Activated CD8-positive, alpha-beta T cell treated with anti-CD3 and anti-CD28 coated beads, Interleukin-2, amount 10 ng/mL, durations not matched to agents 7 days and 5 days (primary cell): ENCODE results near the gene TNFRSF4. TPM values are rescaled to one million over a fixed set of nuclear protein-coding genes. Genes with fewer than 3 reads are reported as not detected.

Source experiments
- ATAC-seq: fragments of 150-1000 bp; cut with Tn5 transposase; one replicate; pipeline ENCODE4 v1.10.0; 2021; ENCODE audit warnings: moderate library complexity
- CTCF ChIA-PET: fragments of 350-600 bp; sonication (Branson Sonifier 250); formaldehyde crosslinking; loops from one replicate; lab custom pipeline; 2021; ENCODE audit warnings: antibody characterized with exemption; lab: Charles Lee
- POLR2A ChIA-PET: fragments of 350-600 bp; sonication (Branson Sonifier 250); formaldehyde crosslinking; loops from one replicate; lab custom pipeline; 2021; ENCODE audit warnings: antibody characterized with exemption; lab: Charles Lee
- DNase-seq: peaks from one replicate; pipeline ENCODE4 v3.0.0-alpha.2; 2020
- H3K27ac Mint-ChIP-seq: one replicate; pipeline ENCODE4 v1.8.0; 2021; ENCODE audit warnings: mild to moderate bottlenecking, mixed read lengths
- H3K27me3 Mint-ChIP-seq: one replicate; pipeline ENCODE4 v1.8.0; 2021; ENCODE audit warnings: low read depth, mixed read lengths
- H3K36me3 Mint-ChIP-seq: one replicate; pipeline ENCODE4 v1.8.0; 2021; ENCODE audit warnings: low read depth, mixed read lengths
- H3K4me1 Mint-ChIP-seq: one replicate; pipeline ENCODE4 v1.8.0; 2021; ENCODE audit warnings: low read depth, mixed read lengths
- H3K4me3 Mint-ChIP-seq: one replicate; pipeline ENCODE4 v1.8.0; 2021; ENCODE audit warnings: mild to moderate bottlenecking, mixed read lengths
- H3K9me3 Mint-ChIP-seq: one replicate; pipeline ENCODE4 v1.8.0; 2022; ENCODE audit warnings: mixed read lengths; ENCODE audit not compliant: insufficient read depth
- total RNA-seq, 2 experiments: library from RNA; stranded (reverse); gene quantifications; one replicate each; pipeline ENCODE4 v1.2.3, GENCODE V29; 2021

The TNFRSF4 gene
- total RNA-seq, 2 experiments from 2014 or later = 1.6 to 2.9 TPM

GRCh38 chr1:1210726-1211540 lies 3.0 kb downstream of the TNFRSF4 start:
- ChIA-PET CTCF (interaction anchor here (1.8 kb wide), 1 partner anchor 88 kb away, joined by 6 read pairs; no protein-coding TSS in a partner anchor), POLR2A (no interaction called here)
- H3K4me1 Mint-ChIP-seq = peaks cover 55% of the 10 kb centered on the region
- H3K27ac Mint-ChIP-seq = no peak overlapping the region
- no peak overlapping the region for H3K4me3 Mint-ChIP-seq
- no peaks in the 10 kb centered on the region for H3K27me3 Mint-ChIP-seq
- no peaks in the 10 kb centered on the region for H3K36me3 Mint-ChIP-seq
- H3K9me3 Mint-ChIP-seq = no peaks in the 10 kb centered on the region
- no peak for ATAC-seq
- DNase-seq = no peak

- peak; percentile 51 for DNase-seq
- Mint-ChIP-seq H3K4me1 (peaks cover 43% of the 10 kb centered on the region), H3K9me3 (no peaks in the 10 kb centered on the region), H3K27me3 (no peaks in the 10 kb centered on the region), H3K4me3 (peak overlapping the region; percentile 73), H3K36me3 (no peaks in the 10 kb centered on the region), H3K27ac (peak overlapping the region; percentile 94)
- POLR2A ChIA-PET = interaction anchor here (0.7 to 1.8 kb wide), 3 partner anchors 22 to 37 kb away, joined by 3 to 10 read pairs (median 5); no protein-coding TSS in a partner anchor
- CTCF ChIA-PET = interaction anchor here (1.8 to 2.3 kb wide), 2 partner anchors 86 to 87 kb away, joined by 6 to 16 read pairs; no protein-coding TSS in a partner anchor
- ATAC-seq = no peak
Measured at GRCh38 chr1:1208713-1209433, 5.1 kb downstream of the TNFRSF4 start.

- ChIA-PET CTCF (interaction anchor here (2.3 kb wide), 1 partner anchor 86 kb away, joined by 16 read pairs; no protein-coding TSS in a partner anchor), POLR2A (interaction anchor here (0.5 to 1.8 kb wide), 6 partner anchors 23 to 195 kb away, joined by 3 to 10 read pairs (median 3); no protein-coding TSS in a partner anchor)
- Mint-ChIP-seq H3K9me3 (no peaks in the 10 kb centered on the region), H3K36me3 (no peaks in the 10 kb centered on the region), H3K27me3 (no peaks in the 10 kb centered on the region), H3K4me1 (peaks cover 35% of the 10 kb centered on the region), H3K27ac (no peak overlapping the region), H3K4me3 (no peak overlapping the region)
- no peak for ATAC-seq
- DNase-seq = no peak
Measured at GRCh38 chr1:1207571-1207892, 6.4 kb downstream of the TNFRSF4 start.

- POLR2A ChIA-PET = interaction anchor here (0.5 to 1.8 kb wide), 6 partner anchors 24 to 194 kb away, joined by 3 to 10 read pairs (median 3); no protein-coding TSS in a partner anchor
- H3K27me3 Mint-ChIP-seq = no peaks in the 10 kb centered on the region
Measured at GRCh38 chr1:1206966-1207531, 6.9 kb downstream of the TNFRSF4 start.

GRCh38 chr1:1206376-1206965 lies 7.5 kb downstream of the TNFRSF4 start, which contains the start of gene TNFRSF18:
Gene TNFRSF18, minus strand, starts transcription at chr1:1206592. Its CDS starts 21 bp downstream, at chr1:1206571.
- no peak for DNase-seq
- Mint-ChIP-seq H3K36me3 (no peaks in the 10 kb centered on the region), H3K4me3 (peak within 1 kb of the TSS; percentile 61), H3K4me1 (peaks cover 31% of the 10 kb centered on the region), H3K27ac (peak within 1 kb of the TSS; percentile 43), H3K27me3 (no peaks in the 10 kb centered on the region), H3K9me3 (no peaks in the 10 kb centered on the region)
- ChIA-PET POLR2A (no interaction called here), CTCF (interaction anchor here (2.3 to 2.6 kb wide), 2 partner anchors 84 kb away, joined by 10 to 16 read pairs; no protein-coding TSS in a partner anchor)
- peak; percentile 32 for ATAC-seq

More at GRCh38 chr1:1206966-1207531, 6.9 kb downstream of the TNFRSF4 start:
- no peaks in the 10 kb centered on the region for H3K9me3 Mint-ChIP-seq
- H3K4me3 Mint-ChIP-seq = peak overlapping the region; percentile 61
- peaks cover 33% of the 10 kb centered on the region for H3K4me1 Mint-ChIP-seq
- DNase-seq (no peak), ATAC-seq (no peak)
- CTCF ChIA-PET = interaction anchor here (2.3 kb wide), 1 partner anchor 85 kb away, joined by 16 read pairs; no protein-coding TSS in a partner anchor
- H3K36me3 Mint-ChIP-seq = no peaks in the 10 kb centered on the region
- no peak overlapping the region for H3K27ac Mint-ChIP-seq

- H3K36me3 Mint-ChIP-seq = no peaks in the 10 kb centered on the region
- H3K4me3 Mint-ChIP-seq = peak overlapping the region; percentile 61
- H3K27me3 Mint-ChIP-seq = no peaks in the 10 kb centered on the region
- H3K27ac Mint-ChIP-seq = no peak overlapping the region
- no peaks in the 10 kb centered on the region for H3K9me3 Mint-ChIP-seq
- no peak for DNase-seq
- no peak for ATAC-seq
- POLR2A ChIA-PET = interaction anchor here (1.1 to 1.3 kb wide), 3 partner anchors 25 to 193 kb away, joined by 3 read pairs; partner anchors contain the start of gene ISG15
- peaks cover 31% of the 10 kb centered on the region for H3K4me1 Mint-ChIP-seq
- CTCF ChIA-PET = interaction anchor here (1.1 to 2.6 kb wide), 2 partner anchors 47 to 84 kb away, joined by 4 to 10 read pairs; no protein-coding TSS in a partner anchor
Measured at GRCh38 chr1:1205769-1206375, 8.1 kb downstream of the TNFRSF4 start.

- H3K27ac Mint-ChIP-seq = no peak overlapping the region
Measured at GRCh38 chr1:1204998-1205768, 8.8 kb downstream of the TNFRSF4 start.

GRCh38 chr1:1204425-1204920 lies 9.5 kb downstream of the TNFRSF4 start:
- ChIA-PET POLR2A (interaction anchor here (1.1 to 1.3 kb wide), 3 partner anchors 27 to 191 kb away, joined by 3 read pairs; partner anchors contain the start of gene ISG15), CTCF (interaction anchor here (2.6 kb wide), 1 partner anchor 82 kb away, joined by 10 read pairs; no protein-coding TSS in a partner anchor)
- Mint-ChIP-seq H3K36me3 (no peaks in the 10 kb centered on the region), H3K4me1 (peaks cover 40% of the 10 kb centered on the region), H3K4me3 (no peak overlapping the region), H3K27ac (no peak overlapping the region), H3K9me3 (no peaks in the 10 kb centered on the region), H3K27me3 (no peaks in the 10 kb centered on the region)
- no peak for DNase-seq
- no peak for ATAC-seq

More at GRCh38 chr1:1204998-1205768, 8.8 kb downstream of the TNFRSF4 start:
- peak overlapping the region; percentile 59 for H3K4me3 Mint-ChIP-seq
- H3K27me3 Mint-ChIP-seq = no peaks in the 10 kb centered on the region
- ATAC-seq (no peak), DNase-seq (no peak)
- no peaks in the 10 kb centered on the region for H3K9me3 Mint-ChIP-seq
- POLR2A ChIA-PET = interaction anchor here (1.1 to 1.3 kb wide), 3 partner anchors 26 to 192 kb away, joined by 3 read pairs; partner anchors contain the start of gene ISG15
- CTCF ChIA-PET = interaction anchor here (1.1 to 2.6 kb wide), 2 partner anchors 47 to 83 kb away, joined by 4 to 10 read pairs; no protein-coding TSS in a partner anchor
- H3K36me3 Mint-ChIP-seq = no peaks in the 10 kb centered on the region
- H3K4me1 Mint-ChIP-seq = peaks cover 36% of the 10 kb centered on the region

GRCh38 chr1:1203561-1204424 lies 10.2 kb downstream of the TNFRSF4 start:
- H3K9me3 Mint-ChIP-seq = no peaks in the 10 kb centered on the region
- no peaks in the 10 kb centered on the region for H3K36me3 Mint-ChIP-seq
- peak overlapping the region; percentile 77 for H3K27ac Mint-ChIP-seq
- no peaks in the 10 kb centered on the region for H3K27me3 Mint-ChIP-seq
- ChIA-PET POLR2A (no interaction called here), CTCF (interaction anchor here (2.6 kb wide), 1 partner anchor 81 kb away, joined by 10 read pairs; no protein-coding TSS in a partner anchor)
- ATAC-seq (no peak), DNase-seq (no peak)
- peaks cover 37% of the 10 kb centered on the region for H3K4me1 Mint-ChIP-seq
- no peak overlapping the region for H3K4me3 Mint-ChIP-seq
